A673 (cell line): ENCODE results near the gene FBXO17. TPM values are rescaled to one million over a fixed set of nuclear protein-coding genes. Genes with fewer than 3 reads are reported as not detected.

Experiments used
- BruUV-seq: library from RNA; stranded (reverse); fragments of 400-500 nt; replicated peaks from 2 replicates; lab custom pipeline; 2021; lab: Mats Ljungman, UMichigan
- CTCF ChIA-PET: fragments of 300-600 bp; sonication (Branson Sonifier 250); formaldehyde crosslinking; loops from one replicate; lab custom pipeline; 2022; ENCODE audit warnings: antibody characterized with exemption; lab: Charles Lee
- POLR2A ChIA-PET: fragments of 300-600 bp; sonication (Branson Sonifier 250); formaldehyde crosslinking; loops from one replicate; lab custom pipeline; 2022; ENCODE audit warnings: antibody characterized with exemption; ENCODE audit not compliant: low non-redundant PET; lab: Charles Lee
- DNase-seq: peaks from one replicate; pipeline ENCODE4 v3.0.0-alpha.2; 2015; ENCODE audit warnings: low spot score
- H3K27ac ChIP-seq: fragments of 200-600 bp; sonication (generic); 2 replicates; pipeline ENCODE4 v1.5.1; 2016; ENCODE audit warnings: mixed run types, low read depth, mild to moderate bottlenecking, mixed read lengths, antibody characterized with exemption, low read length; ENCODE audit not compliant: poor library complexity, severe bottlenecking
- H3K27me3 ChIP-seq: fragments of 200-600 bp; sonication (generic); replicated peaks from 2 replicates; pipeline ENCODE4 v1.6.1; 2017; ENCODE audit warnings: mixed run types, low read depth, mild to moderate bottlenecking, mixed read lengths, antibody characterized with exemption, low read length; ENCODE audit not compliant: insufficient read depth, poor library complexity
- H3K36me3 ChIP-seq: fragments of 200-600 bp; sonication (generic); 2 replicates; pipeline ENCODE4 v1.6.1; 2016; ENCODE audit warnings: mixed run types, mild to moderate bottlenecking, mixed read lengths, antibody characterized with exemption, low read length; ENCODE audit not compliant: insufficient read depth, poor library complexity, severe bottlenecking
- H3K4me1 ChIP-seq: fragments of 200-600 bp; sonication (generic); 2 replicates; pipeline ENCODE4 v1.6.1; 2017; ENCODE audit warnings: mixed run types, mild to moderate bottlenecking, mixed read lengths, antibody characterized with exemption, low read length; ENCODE audit not compliant: insufficient read depth, poor library complexity, severe bottlenecking
- H3K4me3 ChIP-seq: fragments of 200-600 bp; sonication (generic); 2 replicates; pipeline ENCODE4 v1.5.1; 2016; ENCODE audit warnings: low read depth, mixed run types, mild to moderate bottlenecking, mixed read lengths, low read length; ENCODE audit not compliant: poor library complexity, severe bottlenecking
- H3K9me3 ChIP-seq: fragments of 200-600 bp; sonication (generic); 2 replicates; pipeline ENCODE4 v1.6.1; 2016; ENCODE audit warnings: mixed run types, low read depth, mild to moderate bottlenecking, mixed read lengths, antibody characterized with exemption, low read length; ENCODE audit not compliant: poor library complexity, severe bottlenecking
- EZH2 ChIP-seq: fragments of 200-600 bp; sonication (generic); IDR thresholded peaks from 2 replicates; pipeline ENCODE4 v1.6.1; 2017; ENCODE audit warnings: borderline replicate concordance, low read depth, mild to moderate bottlenecking, mixed read lengths, antibody characterized with exemption, low read length; ENCODE audit not compliant: poor library complexity, severe bottlenecking
- intact Hi-C: fragments of 100-400 bp; cut with micrococcal nuclease; formaldehyde crosslinking; loops from one replicate; pipeline ENCODE4 v1.10.0; 2022; ENCODE audit not compliant: unreplicated experiment
- total RNA-seq: library from RNA; stranded (reverse); gene quantifications from 2 replicates; pipeline ENCODE4 v1.2.3, GENCODE V29; 2021
- TF ChIP-seq, protein P1 (sequence below): fragments of 300-800, 200-600 bp; sonication (generic); conservative IDR thresholded peaks from 2 replicates; pipeline ENCODE4 v1.5.1; 2017; ENCODE audit warnings: low read depth, mild to moderate bottlenecking, antibody characterized with exemption, low read length, moderate library complexity, mixed read lengths

The FBXO17 gene
- total RNA-seq, 1 experiment from 2014 or later, result 26.0 TPM

DNA sequence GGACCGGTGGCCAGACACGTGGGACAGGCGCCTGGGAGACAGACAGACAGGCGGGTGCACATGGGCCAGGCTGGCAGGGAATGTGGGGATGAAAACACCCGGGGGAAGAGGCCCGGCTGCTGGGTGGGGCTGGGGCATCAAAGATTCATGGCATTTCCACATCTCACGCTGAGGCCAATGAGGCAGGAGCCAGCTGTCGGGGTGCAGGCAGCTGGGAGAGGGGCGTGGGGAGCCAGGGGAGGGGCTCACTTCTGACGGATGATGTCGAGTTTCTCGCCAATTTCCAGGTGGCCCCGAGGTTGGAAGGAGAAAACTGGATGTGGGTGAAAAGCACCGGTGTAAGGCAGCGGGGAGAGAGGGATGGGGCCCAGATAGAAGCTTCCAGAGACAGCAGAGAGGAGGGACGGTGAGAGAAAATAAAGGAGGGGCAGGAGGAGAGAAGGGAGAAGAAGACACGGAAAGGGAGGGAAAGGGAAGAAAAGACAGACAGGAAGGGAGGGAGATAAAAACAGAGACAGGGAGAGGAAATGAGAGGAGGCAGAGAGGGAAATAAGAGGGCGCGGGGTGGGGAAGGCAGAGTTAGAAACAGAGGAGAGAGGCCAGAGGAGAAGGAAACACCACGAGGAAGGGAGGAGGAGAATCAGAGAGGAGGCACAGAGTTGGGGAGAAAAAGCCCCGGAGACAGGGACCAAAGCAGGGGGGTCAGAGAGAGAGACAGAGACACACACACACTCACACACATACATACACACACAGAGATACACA, 55.5 kb downstream of the FBXO17 start:
- TF ChIP-seq, protein P1, sequence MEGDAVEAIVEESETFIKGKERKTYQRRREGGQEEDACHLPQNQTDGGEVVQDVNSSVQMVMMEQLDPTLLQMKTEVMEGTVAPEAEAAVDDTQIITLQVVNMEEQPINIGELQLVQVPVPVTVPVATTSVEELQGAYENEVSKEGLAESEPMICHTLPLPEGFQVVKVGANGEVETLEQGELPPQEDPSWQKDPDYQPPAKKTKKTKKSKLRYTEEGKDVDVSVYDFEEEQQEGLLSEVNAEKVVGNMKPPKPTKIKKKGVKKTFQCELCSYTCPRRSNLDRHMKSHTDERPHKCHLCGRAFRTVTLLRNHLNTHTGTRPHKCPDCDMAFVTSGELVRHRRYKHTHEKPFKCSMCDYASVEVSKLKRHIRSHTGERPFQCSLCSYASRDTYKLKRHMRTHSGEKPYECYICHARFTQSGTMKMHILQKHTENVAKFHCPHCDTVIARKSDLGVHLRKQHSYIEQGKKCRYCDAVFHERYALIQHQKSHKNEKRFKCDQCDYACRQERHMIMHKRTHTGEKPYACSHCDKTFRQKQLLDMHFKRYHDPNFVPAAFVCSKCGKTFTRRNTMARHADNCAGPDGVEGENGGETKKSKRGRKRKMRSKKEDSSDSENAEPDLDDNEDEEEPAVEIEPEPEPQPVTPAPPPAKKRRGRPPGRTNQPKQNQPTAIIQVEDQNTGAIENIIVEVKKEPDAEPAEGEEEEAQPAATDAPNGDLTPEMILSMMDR, result no peak
- no peak for TF ChIP-seq EZH2
- Histone ChIP-seq H3K36me3 (peaks cover 13% of the 10 kb centered on the region), H3K27ac (no peak overlapping the region), H3K9me3 (no peaks in the 10 kb centered on the region), H3K4me1 (no peaks in the 10 kb centered on the region), H3K27me3 (no peaks in the 10 kb centered on the region), H3K4me3 (no peak overlapping the region)
- CTCF ChIA-PET, result no interaction called here
- POLR2A ChIA-PET, result interaction anchor here (0.6 kb wide), 1 partner anchor 88 kb away, joined by 3 read pairs; no protein-coding TSS in a partner anchor
- no TSS peak for BruUV-seq
- intact Hi-C loops, result no loop called here
- DNase-seq, result no peak

- no peak overlapping the region for H3K4me3 ChIP-seq
- intact Hi-C loops, result no loop called here
- BruUV-seq, result no TSS peak
- ChIA-PET CTCF (no interaction called here), POLR2A (no interaction called here)
- no peak for DNase-seq
- H3K36me3 ChIP-seq, result peaks cover 5% of the 10 kb centered on the region
- H3K27ac ChIP-seq, result no peak overlapping the region
- TF ChIP-seq EZH2, result no peak
- TF ChIP-seq, protein P1, result no peak
- H3K4me1 ChIP-seq, result no peaks in the 10 kb centered on the region
- no peaks in the 10 kb centered on the region for H3K27me3 ChIP-seq
- no peaks in the 10 kb centered on the region for H3K9me3 ChIP-seq
Measured at GRCh38 chr19:38918526-38918925, 57.0 kb downstream of the FBXO17 start.

GRCh38 chr19:38917921-38918491, 57.5 kb downstream of the FBXO17 start:
- no TSS peak for BruUV-seq
- Histone ChIP-seq H3K27me3 (no peaks in the 10 kb centered on the region), H3K9me3 (no peaks in the 10 kb centered on the region), H3K36me3 (peaks cover 5% of the 10 kb centered on the region), H3K4me3 (no peak overlapping the region), H3K4me1 (no peaks in the 10 kb centered on the region), H3K27ac (no peak overlapping the region)
- ChIA-PET CTCF (no interaction called here), POLR2A (no interaction called here)
- no peak for TF ChIP-seq EZH2
- TF ChIP-seq, protein P1, result no peak
- intact Hi-C loops, result no loop called here
- DNase-seq, result no peak
